ENCODE measurements around the gene TAB2.
"Not testable (repeated sequence)": the region's sequence is repeated elsewhere in the genome, so short reads cannot be mapped to it uniquely, and the experiment has no call there.

The TAB2 gene

DNA sequence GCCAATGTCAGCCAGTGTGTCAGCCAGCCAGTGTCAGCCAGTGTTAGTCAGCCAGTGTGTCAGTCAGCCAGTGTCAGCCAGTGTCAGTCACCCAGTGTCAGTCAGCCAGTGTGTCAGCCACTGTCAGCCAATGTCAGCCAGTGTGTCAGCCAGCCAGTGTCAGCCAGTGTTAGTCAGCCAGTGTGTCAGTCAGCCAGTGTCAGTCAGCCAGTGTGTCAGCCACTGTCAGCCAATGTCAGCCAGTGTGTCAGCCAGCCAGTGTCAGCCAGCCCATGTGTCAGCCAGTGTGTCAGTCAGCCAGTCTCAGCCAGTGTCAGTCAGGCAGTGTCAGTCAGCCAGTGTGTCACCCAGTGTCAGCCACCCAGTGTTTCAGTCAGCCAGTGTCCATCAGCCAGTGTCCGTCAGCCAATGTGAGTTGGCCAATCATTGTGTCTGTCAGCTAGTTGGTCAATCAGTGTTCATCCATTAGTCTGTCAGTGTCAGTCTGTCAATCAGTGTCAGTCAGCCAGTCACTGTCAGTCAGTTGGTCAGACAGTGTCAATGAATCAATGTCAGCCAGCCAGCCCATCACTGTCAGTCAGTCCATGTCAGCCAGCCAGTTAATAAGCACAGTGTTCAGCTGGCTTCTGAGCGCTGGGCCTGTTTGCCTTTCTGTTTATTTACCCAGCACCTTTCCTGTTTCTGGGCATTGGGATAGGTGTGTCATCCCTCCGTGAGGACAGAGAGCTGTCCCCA, 127.0 kb downstream of the TAB2 start:
- DNase-seq (ENCODE audit: low read depth) = not testable (repeated sequence)

DNA sequence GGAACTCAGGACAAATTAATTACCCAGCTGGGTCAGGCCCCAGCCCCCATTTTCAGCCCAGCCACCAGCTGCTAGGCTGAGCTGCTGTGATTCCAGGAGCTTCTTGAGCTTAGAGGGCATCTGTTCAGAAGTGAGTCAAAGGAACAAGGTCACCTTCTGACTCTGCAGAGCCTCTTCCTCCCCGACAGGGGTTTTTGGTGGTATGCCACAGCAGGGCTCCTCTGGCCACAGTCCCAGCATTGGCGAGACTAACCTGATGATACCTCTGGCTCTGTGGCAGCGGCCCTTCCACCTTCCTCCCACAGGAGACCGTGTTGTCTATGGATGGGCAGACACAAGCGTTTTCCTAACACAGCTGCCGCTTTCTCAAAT, 127.6 kb downstream of the TAB2 start:
- DNase-seq (ENCODE audit: low read depth) = no peak

DNA sequence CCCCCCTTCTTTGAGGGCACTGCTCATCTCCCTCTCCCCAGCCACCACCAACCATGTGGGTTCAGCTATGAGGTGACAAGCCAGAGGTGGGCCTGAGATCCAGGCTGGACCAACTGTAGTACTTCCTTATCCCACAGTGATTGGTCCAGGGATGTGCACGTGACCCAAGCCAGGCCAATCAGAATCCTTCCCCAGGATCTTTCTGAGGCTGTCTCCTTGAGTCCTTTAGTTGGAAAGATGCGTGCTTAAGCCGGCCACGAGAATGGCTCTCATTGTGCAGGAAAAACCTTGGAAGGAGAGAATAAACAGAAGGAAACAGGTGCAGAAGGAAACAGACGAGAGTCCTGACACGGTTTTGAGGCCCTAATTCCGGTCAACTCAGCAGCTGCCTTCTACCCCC, 128.1 kb downstream of the TAB2 start:
- no peak for DNase-seq (ENCODE audit: low read depth)

DNA sequence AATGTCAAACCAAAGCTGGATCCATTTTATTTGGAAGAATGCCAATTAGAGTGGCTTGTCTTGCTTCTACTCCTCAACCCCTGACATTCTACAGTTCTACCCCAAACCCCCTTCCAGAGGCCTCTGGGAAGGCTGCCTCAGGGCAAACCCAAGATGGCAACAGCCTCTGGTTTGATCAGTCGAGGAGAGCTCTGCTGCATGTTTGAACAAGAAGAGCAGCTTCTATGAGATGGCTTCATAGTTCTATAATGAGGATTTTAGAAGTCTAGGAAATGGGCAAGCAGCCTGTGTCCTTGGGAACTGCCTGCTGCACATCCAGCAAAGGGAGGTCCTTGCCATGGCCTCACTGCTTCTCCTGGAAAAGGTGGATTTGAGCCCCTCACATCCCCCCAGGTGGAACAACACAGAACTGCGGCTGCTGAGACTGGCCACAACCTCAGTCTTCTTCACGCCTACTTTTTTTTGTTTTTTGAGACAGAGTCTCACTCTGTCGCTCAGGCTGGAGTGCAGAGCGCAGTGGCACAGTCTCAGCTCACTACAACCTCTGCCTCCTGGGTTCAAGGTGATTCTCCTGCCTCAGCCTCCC, 129.4 kb downstream of the TAB2 start:
- DNase-seq (ENCODE audit: low read depth) = no peak

DNA sequence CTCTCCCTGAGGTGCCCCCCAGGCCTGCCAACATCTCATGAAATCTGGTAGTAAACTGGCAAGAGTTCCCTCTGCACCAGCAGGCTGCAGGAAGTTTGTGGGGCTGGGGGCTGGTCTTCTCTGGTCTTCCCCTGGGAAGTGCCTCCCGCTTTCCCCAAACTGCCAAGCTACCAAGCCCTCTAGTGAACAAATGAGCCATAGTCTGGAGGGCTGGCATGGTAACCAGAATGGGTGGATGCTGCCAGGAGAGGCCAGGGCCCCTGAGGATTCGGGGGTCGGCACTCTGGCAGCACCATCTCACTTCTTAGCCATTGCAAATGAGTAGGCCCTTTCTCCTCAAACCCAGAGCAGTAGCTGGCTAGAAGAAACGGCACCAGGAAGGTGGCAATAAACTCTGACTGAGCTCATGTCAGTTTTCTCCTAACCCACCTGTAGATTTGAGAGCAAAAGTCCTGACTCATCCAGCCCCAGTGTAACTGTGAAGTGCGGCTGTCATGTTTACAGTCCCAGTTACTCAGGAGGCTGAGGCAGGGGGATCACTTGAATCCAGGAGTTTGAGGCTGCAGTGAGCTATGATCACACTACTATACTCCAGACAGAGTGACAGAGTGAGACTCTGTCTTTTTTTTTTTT, 131.4 kb downstream of the TAB2 start:
- DNase-seq (ENCODE audit: low read depth) = no peak

DNA sequence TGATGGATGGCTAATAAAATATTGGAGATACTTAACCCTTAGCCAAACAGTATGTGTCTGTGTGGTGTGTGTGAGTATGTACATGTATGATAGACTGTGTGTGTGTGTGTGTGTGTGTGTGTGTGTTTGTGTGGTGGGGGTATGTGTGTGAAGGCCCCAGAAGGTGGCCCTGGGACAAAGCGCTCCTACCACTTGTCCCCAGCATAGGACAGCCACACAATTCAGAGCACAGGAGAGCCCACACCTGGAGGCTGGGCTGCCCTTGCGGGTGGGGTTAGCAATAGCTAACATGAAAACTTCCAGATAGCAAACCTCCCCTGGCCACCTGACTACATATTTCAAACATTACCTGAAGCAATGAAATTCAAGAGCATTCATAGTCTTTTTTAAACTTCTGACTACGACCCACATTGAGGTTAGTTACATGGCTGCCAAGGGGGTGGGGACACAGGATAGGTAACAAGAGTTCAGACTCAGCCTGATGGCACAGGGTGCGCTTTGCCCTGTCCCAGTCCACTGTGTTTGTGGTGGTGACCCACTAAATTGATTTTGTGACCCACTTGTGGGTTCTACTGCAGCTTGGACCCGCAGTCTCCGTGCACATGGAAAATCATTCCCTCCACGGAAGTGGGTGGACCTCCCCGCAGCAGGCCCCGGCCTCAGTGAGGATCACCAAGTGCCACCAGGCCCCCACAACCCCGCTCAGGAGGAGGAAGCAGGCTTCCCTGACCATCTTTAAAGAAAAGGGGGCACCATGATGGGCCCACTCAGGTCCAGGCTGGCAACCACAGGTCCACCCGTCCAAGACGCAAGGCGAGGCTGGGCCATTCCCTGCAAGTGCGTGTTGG, 132.5 kb downstream of the TAB2 start:
- no peak for DNase-seq (ENCODE audit: low read depth)

DNA sequence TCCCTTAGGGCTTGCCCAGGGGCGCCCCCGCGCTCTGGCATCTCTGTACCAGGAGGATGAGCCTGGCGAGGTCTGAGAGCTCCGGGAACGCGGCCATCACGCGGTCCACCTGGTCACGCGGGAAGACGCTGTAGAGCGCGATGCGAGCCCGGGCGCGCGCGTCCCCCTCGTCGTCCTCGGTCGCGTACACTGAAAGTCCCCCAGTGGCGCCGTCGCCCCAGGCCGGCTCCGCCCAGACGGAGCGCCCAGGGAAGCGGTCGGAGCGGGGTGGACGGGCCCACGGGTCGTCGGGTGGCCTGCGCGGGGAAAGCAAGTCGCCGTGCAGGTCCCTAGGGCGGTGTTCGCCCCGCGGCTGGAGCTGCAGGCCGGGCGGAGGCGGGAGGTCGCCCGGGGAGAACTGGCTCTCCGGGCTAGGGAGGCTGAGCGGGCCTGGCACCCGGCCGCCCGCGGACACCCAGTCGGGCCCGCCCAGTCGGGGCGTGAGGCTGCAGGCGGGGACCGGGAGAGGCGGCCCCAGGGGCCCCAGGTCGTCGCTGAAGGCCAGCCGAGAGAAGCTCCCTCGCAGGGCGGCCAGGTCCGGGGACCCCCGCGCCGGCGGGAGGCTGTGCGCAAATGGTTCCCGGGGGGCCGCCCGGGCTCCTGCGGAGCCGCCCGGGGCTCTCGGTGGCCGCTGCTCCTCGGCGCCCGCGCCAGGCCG, 133.3 kb downstream of the TAB2 start:
- no peak for DNase-seq (ENCODE audit: low read depth)

DNA sequence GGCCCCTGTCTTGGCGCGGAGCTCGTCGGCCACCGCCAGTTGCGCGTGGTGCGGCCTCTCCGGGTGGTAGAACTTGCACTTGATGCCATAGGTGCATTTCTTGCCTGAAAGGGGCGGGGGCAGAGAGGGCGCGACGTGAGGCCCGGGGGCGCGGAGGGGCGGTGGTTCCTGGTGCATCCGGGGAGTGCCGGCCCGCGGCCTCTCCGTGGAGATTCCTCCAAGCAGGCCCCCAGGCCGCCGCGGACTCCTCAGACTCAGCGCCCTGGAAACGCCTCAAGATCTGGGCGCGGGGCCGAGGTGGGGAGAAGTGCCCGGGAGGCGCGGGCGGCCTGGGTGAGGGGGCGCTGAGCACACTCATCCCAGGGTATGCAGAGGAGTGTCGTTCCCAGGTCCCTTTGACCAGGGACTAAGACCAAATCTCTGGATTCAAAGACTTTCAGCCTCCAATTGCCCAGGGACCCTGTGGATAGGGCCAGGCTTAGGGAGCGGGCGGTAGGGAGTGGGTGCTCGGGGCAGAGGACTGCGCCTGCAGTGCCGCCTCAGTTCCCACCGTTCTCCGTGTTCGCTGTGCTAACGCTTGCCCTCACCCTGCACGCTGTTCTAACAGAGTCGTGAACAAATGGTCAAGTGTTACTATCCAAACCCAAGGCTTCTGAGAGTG, 134.0 kb downstream of the TAB2 start:
- DNase-seq (ENCODE audit: low read depth) = no peak

DNA sequence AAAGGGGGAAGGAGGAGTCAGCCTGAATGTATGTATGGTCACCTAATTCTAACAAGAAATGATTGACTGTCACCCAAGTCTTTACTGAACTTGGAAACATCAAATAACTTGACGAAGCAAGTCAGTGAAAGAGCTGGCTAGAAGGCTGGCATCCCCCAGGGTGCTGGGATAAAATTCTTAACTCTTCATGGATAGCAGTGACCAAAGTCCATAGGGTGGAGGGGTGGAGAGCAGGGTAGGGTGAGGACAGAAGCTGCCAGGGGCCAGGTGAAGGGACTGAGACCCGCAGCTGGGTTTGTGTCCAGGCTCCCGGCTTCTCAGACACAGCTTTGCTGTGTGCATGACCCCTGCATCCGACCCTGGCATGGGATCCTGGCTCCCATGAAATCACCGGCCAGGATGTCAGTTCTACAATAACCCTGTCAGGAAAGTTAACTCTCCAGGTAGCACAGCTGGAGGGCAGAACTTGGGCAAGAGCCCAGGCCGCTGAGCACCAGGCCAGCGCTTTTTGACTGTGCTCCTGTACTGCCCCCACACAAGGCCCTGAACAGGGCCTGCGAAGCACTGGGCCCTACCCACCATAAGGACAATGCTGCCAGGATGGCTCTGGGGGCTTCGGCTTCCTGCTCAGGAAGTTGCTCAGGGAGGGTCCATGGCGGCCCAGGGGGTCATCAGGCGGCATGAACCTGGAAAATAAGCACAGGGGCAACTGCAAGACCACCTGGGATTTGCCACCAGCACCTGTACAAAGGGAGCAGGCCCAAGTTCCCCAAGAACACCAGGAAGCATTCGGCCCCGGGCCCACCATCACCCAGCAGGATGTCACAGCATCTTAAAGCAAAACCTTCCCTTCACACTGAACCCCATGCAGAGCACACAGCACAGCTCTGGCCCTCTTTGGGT, 134.8 kb downstream of the TAB2 start:
- DNase-seq (ENCODE audit: low read depth) = no peak

DNA sequence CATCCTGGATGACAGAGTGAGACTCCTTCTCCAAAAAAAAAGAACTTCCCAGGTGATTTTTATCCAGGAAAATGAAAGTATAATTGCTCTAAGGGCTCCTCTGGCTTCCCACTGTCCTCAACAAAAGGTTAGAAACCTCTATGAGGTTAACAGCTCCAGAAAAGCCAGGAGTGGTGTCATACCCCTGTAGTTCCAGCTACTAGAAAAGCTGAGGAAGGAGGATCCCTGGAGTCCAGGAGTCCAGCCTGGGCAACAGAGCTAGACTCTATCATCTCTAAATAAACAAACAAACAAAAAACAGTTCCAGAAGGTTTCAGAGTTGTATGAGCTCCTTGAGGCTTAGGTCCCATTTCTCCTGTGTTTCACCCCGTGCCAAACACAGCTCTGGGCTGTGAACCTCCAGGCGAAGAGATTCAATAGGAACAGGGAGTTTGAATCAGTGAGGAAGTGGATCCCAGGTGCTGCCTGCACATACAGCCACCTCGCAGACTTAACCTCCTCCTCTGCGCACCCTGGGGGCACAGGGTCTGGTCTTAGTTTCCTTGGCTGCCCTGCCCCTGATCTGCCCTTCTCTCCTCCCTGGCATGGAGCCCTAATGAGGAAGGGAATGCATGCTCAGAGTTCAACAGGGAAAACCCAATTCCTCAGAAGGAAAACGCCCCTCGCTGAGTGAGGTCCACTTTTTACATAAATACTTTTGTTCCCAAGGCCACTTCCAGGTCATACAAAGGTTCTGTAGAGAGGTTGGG, 136.3 kb downstream of the TAB2 start:
- no peak for DNase-seq (ENCODE audit: low read depth)

DNA sequence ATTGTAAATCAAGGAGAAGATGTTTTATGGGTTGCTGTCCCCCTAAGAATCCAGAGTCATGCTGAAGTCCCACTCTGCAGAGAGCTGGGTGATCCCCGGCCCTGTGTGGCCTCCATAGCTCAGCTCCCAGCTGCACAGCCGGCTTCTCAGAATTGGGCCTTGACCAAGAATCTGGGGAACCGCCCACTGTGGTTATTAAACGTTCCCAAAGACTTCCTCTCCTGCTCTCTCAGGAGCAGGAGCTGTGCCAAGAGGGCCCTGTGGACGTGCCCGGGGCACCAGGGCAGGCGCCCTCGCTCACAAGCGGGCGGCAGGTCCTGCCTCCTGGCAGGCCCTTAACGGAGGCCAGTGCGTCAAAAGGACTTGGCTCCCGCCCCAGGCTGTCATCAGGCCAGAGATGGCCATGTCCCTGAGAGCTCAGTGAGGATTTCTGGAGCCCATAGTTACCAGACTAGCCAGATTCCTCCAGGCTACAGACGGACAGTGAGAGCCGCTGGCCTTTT, 136.9 kb downstream of the TAB2 start:
- no peak for DNase-seq (ENCODE audit: low read depth)

DNA sequence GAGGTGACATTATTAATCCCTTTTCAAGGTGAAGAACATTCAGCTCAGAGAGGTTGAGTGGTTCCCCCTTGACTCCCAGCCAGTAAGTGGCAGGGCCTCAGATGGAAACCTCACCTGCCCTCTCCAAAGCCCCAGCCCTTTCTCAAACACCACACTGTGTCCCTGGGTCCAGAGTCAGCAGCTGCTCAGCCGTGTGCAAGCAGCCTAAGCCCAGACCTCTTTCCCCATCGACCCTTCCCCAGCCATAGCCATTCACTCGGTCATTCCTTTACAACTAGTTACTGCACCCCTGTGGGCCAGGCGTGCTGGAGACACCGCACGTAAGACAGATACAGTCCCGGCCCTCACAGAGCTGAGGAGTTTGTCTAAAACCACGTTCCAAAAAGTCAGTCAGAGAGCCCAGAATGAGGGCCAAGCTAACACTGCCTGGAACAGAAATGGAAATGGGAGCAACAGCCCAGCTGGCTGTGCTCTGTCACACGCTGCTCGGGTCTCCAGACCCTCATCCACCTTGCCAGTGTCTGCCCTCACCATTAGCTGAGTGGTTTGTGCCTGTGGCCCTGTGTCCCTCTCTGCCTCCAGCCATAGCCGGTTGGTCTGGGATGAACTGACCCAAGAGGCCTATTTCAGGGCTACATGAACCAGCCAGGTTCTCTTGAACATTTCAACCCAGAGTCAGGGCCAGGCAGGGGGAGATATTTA, 137.7 kb downstream of the TAB2 start:
- no peak for DNase-seq (ENCODE audit: low read depth)

DNA sequence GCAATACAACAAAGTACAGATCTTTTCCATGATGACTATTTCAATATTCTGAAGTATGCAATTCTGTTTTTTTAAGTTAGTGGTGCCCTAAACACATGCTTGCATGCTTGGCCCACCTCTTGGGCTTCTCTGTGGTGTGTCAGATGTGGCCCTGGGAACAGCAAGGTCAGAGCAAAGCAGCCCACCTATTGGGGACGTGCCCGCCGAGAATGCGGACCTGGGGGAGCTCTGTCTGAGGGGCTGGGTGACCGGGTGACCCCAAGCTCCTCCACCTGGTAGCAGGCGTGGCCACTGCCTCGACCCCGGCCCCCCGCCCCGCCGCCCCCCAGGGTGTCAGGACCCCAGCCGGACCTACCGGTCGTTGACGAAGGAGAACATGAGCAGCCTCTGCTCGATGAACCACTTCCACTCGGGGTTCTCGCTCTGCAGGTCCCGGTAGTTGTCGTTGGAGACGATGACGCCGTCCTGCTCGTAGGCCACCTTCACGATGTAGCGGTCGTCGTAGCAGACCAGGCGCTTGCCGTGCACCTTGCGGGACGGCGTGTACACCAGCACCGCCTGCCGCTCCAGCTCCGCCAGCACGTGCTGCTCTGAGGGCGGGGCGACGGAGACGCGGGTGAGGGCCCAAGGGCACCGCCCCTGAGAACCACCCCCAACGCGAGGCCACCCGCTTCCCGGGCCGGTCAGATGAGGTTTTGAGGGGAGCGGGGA, 139.0 kb downstream of the TAB2 start:
- no peak for DNase-seq (ENCODE audit: low read depth)

DNA sequence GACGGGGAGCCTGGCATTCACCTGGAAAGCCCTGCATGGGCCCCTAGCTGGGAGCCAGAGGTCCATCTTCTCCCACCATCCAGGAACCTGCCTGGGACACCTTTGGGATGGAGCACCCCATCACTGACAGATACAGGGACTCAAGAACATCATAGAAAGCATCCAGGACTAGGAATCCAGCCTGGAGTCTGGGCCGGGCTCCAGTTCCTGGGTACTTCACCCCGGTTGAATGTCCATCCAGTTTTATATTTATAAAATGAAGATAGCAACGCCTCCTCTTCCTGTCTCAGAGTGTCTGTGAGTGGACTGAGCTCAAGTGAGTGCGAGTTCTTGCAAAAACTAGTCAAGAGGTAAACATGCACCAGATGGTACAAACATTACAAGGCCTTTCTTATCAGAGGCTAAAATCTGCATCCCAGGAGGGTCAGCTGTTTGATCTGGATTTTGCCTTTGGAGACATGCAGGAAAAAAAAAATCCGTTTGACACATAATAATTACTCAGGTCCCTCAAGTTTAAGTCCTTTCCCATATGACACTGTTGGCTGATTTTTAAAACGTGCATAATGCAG, 139.9 kb downstream of the TAB2 start:
- DNase-seq (ENCODE audit: low read depth) = no peak

DNA sequence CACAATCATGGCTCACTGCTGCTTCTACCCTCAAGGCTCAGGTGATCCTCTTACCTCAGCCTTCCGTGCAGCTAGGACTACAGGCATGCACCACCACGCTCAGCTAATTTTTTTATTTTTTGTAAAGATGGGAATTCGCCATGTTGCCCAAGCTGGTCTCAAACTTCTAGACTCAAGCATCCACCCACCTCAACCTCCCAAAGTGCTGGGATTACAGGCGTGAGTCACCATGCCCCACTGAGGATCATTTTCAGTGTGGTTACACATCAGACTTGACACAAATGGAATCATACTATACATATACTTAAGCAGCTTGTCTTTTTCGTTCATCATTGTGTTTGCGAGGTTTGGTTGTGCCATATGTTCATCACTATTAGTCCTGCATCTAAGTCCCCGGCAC, 140.7 kb downstream of the TAB2 start:
- no peak for DNase-seq (ENCODE audit: low read depth)

DNA sequence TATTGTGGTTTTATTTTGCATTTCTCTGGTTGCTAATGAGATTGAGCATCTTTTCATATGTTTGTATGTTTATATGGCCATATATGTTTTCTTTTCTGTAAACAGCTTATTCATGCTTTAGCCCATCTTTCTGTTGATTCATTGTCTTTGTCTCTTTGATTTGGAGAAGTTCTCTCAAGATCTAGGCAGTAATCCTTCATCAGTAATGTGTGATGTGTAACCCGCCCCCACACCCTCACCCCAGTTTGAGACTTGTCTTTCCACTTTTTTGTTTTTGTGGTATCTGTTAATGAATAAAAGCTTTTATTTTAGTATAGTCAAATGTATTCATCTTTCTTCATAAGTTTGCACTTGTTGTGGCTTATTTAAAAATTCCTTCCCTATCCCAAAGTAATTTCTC, 141.3 kb downstream of the TAB2 start:
- no peak for DNase-seq (ENCODE audit: low read depth)

DNA sequence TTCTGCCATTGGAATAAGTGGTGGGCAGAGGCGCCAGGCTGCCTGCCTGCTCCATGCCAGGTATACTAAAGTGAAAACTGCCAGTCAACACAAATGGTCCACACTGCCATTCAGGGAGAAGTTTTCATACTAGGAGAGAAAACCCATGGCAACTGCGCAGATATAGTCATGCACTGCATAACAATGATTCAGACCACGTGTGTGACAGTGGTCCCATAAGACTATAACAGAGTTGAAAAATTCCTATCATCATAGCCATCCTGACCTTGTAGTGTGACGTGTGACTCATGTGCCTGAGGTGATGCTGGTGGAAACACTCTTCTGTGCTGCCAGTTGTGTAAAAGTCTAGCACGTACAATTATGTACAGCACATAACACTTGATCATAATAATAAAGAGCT, 142.2 kb downstream of the TAB2 start:
- no peak for DNase-seq (ENCODE audit: low read depth)

DNA sequence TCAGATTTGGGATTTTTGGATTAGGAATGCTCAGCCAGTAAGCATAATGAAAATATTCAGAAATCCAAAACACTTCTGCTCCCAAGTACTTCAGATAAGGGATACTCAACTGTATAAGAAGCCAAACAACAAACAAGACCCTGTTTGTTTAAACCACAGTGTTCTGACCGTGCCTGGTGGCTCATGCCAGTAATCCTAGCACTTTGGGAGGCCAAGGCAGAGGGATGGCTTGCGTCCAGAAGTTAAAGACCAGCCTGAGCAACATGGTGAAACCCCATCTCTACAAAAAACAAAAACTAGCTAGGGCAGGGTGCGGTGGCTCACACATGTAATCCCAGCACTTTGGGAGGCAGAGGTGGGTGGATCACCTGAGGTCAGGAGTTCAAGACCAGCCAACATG, 142.7 kb downstream of the TAB2 start:
- not testable (repeated sequence) for DNase-seq (ENCODE audit: low read depth)

Data from activated T-cell treated with anti-CD3 and anti-CD28 coated beads for 1 hour (primary cell).